GM19099 (cell line): Measurements from ENCODE around the gene OR4N5.

Experiments used
- POLR2A ChIP-seq: IDR thresholded peaks from 3 replicates; pipeline ENCODE4 v1.6.1; 2011; ENCODE audit warnings: low read depth; ENCODE audit not compliant: insufficient read length; ENCODE audit errors: extremely low read depth

OR4N5 gene, protein sequence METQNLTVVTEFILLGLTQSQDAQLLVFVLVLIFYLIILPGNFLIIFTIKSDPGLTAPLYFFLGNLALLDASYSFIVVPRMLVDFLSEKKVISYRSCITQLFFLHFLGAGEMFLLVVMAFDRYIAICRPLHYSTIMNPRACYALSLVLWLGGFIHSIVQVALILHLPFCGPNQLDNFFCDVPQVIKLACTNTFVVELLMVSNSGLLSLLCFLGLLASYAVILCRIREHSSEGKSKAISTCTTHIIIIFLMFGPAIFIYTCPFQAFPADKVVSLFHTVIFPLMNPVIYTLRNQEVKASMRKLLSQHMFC

DNA sequence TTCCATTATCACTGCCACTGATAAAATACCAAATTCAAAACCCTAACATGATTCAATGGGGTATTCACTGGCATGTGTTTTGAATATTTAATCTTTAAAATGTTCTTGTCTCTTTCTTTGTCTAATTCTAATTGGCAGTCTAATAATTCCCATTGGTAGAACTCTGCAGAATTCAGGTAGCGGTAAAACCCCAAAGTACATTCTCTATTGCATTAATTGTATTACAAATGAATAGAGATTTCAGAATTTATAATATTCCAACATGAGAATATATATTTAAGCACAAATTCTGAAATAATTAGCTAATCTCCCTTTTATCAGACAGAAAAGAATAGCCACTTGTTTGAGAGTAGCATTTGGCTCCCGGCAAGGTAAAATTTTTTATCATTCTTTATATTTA, at the start of gene OR4N5:
OR4N5 (plus strand) TSS at position 301 of the 400 bp plus-strand sequence. CDS start 4,916 bp downstream, outside the sequence.
- TF ChIP-seq POLR2A, result no peak

GRCh38 chr14:20092050-20092449, 46.6 kb upstream of the OR4N5 start:
- no peak for TF ChIP-seq POLR2A

DNA sequence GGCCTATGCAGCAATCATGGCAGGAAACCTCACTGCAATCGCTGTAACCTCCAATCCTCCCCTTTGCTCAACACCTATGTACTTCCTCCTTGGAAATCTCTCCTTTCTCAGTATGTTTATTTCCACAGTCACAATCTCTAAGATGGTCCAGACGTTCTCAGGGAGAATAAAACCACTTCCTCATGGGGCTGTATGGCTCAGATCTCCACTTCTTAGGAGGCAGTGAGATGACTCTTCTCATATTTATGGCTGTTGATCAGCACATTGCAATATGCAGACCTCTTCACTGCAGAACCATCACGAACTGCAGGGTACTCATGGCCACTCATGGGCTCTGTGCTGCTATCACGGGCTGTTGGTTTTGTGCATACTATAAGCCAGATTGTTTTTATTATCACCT, 45.2 kb upstream of the OR4N5 start:
- no peak for TF ChIP-seq POLR2A

- TF ChIP-seq POLR2A, result no peak
These were observed 28.2 kb upstream of the OR4N5 start, which contains the start of gene OR4K17 for GRCh38 chr14:20110438-20110837. Gene OR4K17 (plus strand): TSS chr14:20110739. CDS start chr14:20117500, 6,761 bp downstream.

DNA sequence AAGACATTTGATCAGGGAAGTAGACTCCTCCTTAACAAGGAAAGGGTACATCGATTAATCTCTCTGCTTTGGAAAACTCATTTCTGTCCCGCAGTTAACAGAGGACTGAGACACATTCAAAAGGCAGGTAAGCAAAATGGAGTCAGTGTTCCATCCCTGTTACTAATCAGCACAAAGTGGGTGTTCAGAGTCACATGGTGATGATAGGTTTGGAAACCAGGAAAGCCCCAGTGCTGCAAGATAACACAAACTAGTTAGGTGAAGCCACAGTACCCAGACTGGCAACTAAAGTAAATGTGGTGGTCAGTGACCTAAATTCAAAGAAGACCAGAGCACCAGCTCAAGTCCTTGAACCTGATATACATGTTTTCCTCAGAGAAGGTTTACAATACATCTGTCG, 26.3 kb upstream of the OR4N5 start:
- TF ChIP-seq POLR2A, result no peak

- no peak for TF ChIP-seq POLR2A
These were observed 21.9 kb upstream of the OR4N5 start for GRCh38 chr14:20116748-20117147.

DNA sequence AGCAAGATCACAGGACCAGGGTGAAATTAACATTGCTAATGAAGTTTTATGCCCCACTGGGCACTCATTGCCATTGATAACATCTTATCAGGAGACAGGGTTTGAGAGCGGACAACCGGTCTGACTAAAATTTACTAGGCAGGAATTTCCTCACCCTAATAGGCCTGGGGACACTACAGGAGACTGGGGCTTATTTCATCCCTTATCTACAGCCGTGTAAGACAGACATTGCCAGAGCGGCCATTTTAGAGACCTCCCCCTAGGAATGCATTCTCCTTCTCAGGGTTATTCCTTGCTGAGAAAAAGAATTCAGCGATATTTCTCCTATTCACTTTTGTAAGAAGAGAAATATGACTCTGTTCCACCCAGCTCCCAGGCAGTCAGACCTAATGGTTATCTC, 19.8 kb upstream of the OR4N5 start:
- no peak for TF ChIP-seq POLR2A

GRCh38 chr14:20143911-20144310, 5.3 kb downstream of the OR4N5 start:
- TF ChIP-seq POLR2A, result no peak

DNA sequence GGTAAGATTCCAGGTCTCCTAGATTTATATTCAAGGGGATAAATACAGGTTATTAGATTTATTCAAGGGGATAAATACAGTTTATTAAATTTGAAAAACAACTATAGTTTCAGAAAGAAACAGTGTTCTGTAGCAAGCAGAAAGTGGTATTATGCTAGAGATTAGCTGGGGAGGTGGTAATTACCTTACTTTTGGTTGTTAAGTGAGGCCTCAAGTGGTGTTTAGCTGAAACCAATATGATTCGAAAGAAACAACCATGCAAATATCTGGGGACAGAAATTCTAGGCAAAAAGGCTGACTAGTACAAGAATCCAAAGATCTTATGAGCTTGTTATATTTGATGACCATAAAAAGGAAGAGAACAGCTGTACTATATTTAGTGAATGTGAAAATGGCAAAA, 6.2 kb downstream of the OR4N5 start:
- no peak for TF ChIP-seq POLR2A

GRCh38 chr14:20164462-20164861, 25.8 kb downstream of the OR4N5 start:
- no peak for TF ChIP-seq POLR2A

DNA sequence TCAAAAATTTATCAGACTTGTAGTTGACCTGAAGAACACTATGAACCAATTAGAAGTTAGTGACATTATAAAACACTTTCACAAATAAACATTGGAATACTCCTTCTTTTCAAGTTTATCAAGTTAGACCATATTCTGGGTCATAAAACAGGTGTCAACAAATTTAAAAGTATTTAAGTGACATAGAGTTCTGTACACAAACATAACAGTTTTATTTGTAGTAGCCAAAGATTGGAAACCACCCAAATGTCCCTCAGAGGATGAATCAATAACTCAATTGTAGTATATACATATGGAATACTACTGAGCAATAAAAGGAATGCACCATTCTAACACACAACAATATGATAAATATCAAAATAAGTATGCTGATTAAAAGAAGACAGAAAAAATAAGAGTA, 28.5 kb downstream of the OR4N5 start:
- TF ChIP-seq POLR2A, result no peak

- no peak for TF ChIP-seq POLR2A
These were observed 37.7 kb downstream of the OR4N5 start for GRCh38 chr14:20176330-20176729.

DNA sequence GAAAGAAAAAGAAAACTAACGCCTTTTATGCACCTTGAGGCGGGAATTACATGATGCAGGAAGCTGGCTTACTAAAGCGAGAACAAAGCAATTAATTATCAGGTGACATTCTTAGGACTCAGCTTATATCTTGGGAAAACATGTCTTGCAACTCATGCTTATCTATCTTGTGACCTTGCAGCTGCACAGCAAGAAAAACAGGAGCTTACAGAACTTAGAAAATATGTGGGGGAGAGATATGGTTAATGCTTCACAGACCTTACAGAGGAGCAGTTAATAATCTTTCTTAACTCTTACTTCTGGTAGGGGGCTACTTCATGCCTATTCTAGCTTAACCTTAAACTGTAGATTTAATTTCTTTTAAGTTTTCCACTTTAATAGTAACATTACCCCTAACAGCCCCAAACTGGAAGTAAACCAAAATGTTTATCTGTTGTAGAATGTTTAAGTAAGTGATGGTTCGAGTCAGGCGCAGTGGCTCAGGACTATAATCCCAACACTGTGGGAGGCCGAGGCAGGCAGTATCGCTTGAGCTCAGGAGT, 38.9 kb downstream of the OR4N5 start:
- no peak for TF ChIP-seq POLR2A

- TF ChIP-seq POLR2A, result no peak
These were observed 40.6 kb downstream of the OR4N5 start for GRCh38 chr14:20179218-20179617.

- TF ChIP-seq POLR2A, result no peak
These were observed 41.3 kb downstream of the OR4N5 start for GRCh38 chr14:20179880-20180279.

GRCh38 chr14:20180486-20180885, 41.9 kb downstream of the OR4N5 start:
- TF ChIP-seq POLR2A, result no peak
